Measurements from ENCODE around the gene SLCO1C1. TPM values are rescaled to one million over a fixed set of nuclear protein-coding genes. Genes with fewer than 3 reads are reported as not detected.

Gene SLCO1C1
- total and polyA plus RNA-seq, 4 donors = 0.04 to 2.2 (median 0.05) TPM; not detected in 1

GRCh38 chr12:20731274-20731673 is 36.1 kb downstream of the SLCO1C1 start:
- no peak for ATAC-seq (ENCODE audit: insufficient read depth, low FRiP score)
- H3K4me1 ChIP-seq (ENCODE audit: control insufficient read depth in 5 of 5, insufficient read depth in 5 of 5, low read length in 5 of 5) = no peaks in the 10 kb centered on the region
- H3K9me3 ChIP-seq (ENCODE audit: control insufficient read depth in 4 of 4, insufficient read depth in 3 of 4, low read length in 3 of 4) = no peaks in the 10 kb centered on the region
- TF ChIP-seq, protein P1, sequence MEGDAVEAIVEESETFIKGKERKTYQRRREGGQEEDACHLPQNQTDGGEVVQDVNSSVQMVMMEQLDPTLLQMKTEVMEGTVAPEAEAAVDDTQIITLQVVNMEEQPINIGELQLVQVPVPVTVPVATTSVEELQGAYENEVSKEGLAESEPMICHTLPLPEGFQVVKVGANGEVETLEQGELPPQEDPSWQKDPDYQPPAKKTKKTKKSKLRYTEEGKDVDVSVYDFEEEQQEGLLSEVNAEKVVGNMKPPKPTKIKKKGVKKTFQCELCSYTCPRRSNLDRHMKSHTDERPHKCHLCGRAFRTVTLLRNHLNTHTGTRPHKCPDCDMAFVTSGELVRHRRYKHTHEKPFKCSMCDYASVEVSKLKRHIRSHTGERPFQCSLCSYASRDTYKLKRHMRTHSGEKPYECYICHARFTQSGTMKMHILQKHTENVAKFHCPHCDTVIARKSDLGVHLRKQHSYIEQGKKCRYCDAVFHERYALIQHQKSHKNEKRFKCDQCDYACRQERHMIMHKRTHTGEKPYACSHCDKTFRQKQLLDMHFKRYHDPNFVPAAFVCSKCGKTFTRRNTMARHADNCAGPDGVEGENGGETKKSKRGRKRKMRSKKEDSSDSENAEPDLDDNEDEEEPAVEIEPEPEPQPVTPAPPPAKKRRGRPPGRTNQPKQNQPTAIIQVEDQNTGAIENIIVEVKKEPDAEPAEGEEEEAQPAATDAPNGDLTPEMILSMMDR (IDR thresholded peaks at IDR 0.05; ENCODE audit: control extremely low read depth, extremely low read depth) = no peak
- no peak overlapping the region for H3K27ac ChIP-seq (ENCODE audit: low read depth in 1 of 2, low read length in 1 of 2)
- H3K4me3 ChIP-seq = no peak overlapping the region
- 60 to 80% methylated on average over 1 of the region's 1 CpG for WGBS, 2 donors
- H3K27me3 ChIP-seq (ENCODE audit: control insufficient read depth in 3 of 3, insufficient read depth in 3 of 3, low read length in 2 of 3) = no peaks in the 10 kb centered on the region
- no peak overlapping the region for H3K9ac ChIP-seq (ENCODE audit: insufficient read depth in 1 of 2, low read length in 2 of 2)
- peak in 2 of 3 donors; percentile 14 to 19 for DNase-seq
- no peaks in the 10 kb centered on the region for H3K36me3 ChIP-seq (ENCODE audit: control insufficient read depth in 4 of 4, insufficient read depth in 4 of 4, low read length in 4 of 4)

- no peak for ATAC-seq (ENCODE audit: insufficient read depth, low FRiP score)
- no peak overlapping the region for H3K9ac ChIP-seq (ENCODE audit: insufficient read depth in 1 of 2, low read length in 2 of 2)
- H3K36me3 ChIP-seq (ENCODE audit: control insufficient read depth in 4 of 4, insufficient read depth in 4 of 4, low read length in 4 of 4) = peaks cover 0 to 3% (median 0%) of the 10 kb centered on the region in 4 donors
- 75 to 89% methylated on average over 1 of the region's 1 CpG for WGBS, 2 donors
- H3K9me3 ChIP-seq (ENCODE audit: control insufficient read depth in 4 of 4, insufficient read depth in 3 of 4, low read length in 3 of 4) = no peaks in the 10 kb centered on the region
- TF ChIP-seq, protein P1 (IDR thresholded peaks at IDR 0.05; ENCODE audit: control extremely low read depth, extremely low read depth) = no peak
- no peak overlapping the region for H3K27ac ChIP-seq (ENCODE audit: low read depth in 1 of 2, low read length in 1 of 2)
- no peaks in the 10 kb centered on the region for H3K27me3 ChIP-seq (ENCODE audit: control insufficient read depth in 3 of 3, insufficient read depth in 3 of 3, low read length in 2 of 3)
- no peaks in the 10 kb centered on the region for H3K4me1 ChIP-seq (ENCODE audit: control insufficient read depth in 5 of 5, insufficient read depth in 5 of 5, low read length in 5 of 5)
- no peak for DNase-seq
- no peak overlapping the region for H3K4me3 ChIP-seq
These were observed 45.8 kb downstream of the SLCO1C1 start for GRCh38 chr12:20740972-20741371.

DNA sequence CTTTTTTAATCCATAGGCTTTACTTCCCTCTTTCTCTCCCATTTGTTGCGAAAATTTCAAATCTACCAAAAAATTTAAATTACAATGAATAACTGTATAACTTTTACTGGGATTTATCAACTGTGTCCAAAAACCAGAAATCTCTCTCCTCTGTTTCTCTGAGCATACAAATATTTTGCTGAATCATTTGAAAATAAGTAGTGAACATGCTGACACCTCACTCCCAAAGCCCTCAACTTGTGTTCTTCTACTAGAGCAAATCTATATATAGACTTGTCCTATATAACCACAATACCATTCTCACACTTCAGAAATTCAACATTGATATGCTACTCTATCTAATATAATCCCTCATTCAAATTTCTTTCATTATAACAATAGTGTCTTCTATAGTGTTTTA is 53.1 kb downstream of the SLCO1C1 start:
- no peak overlapping the region for H3K9ac ChIP-seq (ENCODE audit: insufficient read depth in 1 of 2, low read length in 2 of 2)
- no peaks in the 10 kb centered on the region for H3K27me3 ChIP-seq (ENCODE audit: control insufficient read depth in 3 of 3, insufficient read depth in 3 of 3, low read length in 2 of 3)
- no peak for ATAC-seq (ENCODE audit: insufficient read depth, low FRiP score)
- no peak overlapping the region for H3K4me3 ChIP-seq
- H3K27ac ChIP-seq (ENCODE audit: low read depth in 1 of 2, low read length in 1 of 2) = no peak overlapping the region
- H3K9me3 ChIP-seq (ENCODE audit: control insufficient read depth in 4 of 4, insufficient read depth in 3 of 4, low read length in 3 of 4) = no peaks in the 10 kb centered on the region
- TF ChIP-seq, protein P1 (IDR thresholded peaks at IDR 0.05; ENCODE audit: control extremely low read depth, extremely low read depth) = no peak
- 94 to 97% methylated on average over 1 of the region's 1 CpG for WGBS, 2 donors
- no peaks in the 10 kb centered on the region for H3K4me1 ChIP-seq (ENCODE audit: control insufficient read depth in 5 of 5, insufficient read depth in 5 of 5, low read length in 5 of 5)
- DNase-seq = no peak
- H3K36me3 ChIP-seq (ENCODE audit: control insufficient read depth in 4 of 4, insufficient read depth in 4 of 4, low read length in 4 of 4) = no peaks in the 10 kb centered on the region

- ATAC-seq (ENCODE audit: insufficient read depth, low FRiP score) (no peak), DNase-seq (no peak)
- Histone ChIP-seq H3K27me3 (ENCODE audit: control insufficient read depth in 3 of 3, insufficient read depth in 3 of 3, low read length in 2 of 3) (no peaks in the 10 kb centered on the region), H3K4me3 (no peak overlapping the region), H3K36me3 (ENCODE audit: control insufficient read depth in 4 of 4, insufficient read depth in 4 of 4, low read length in 4 of 4) (no peaks in the 10 kb centered on the region), H3K4me1 (ENCODE audit: control insufficient read depth in 5 of 5, insufficient read depth in 5 of 5, low read length in 5 of 5) (no peaks in the 10 kb centered on the region), H3K9me3 (ENCODE audit: control insufficient read depth in 4 of 4, insufficient read depth in 3 of 4, low read length in 3 of 4) (no peaks in the 10 kb centered on the region), H3K27ac (ENCODE audit: low read depth in 1 of 2, low read length in 1 of 2) (no peak overlapping the region), H3K9ac (ENCODE audit: insufficient read depth in 1 of 2, low read length in 2 of 2) (no peak overlapping the region)
- 74 to 81% methylated on average over 4 of the region's 4 CpGs for WGBS, 2 donors
- TF ChIP-seq, protein P1 (IDR thresholded peaks at IDR 0.05; ENCODE audit: control extremely low read depth, extremely low read depth) = no peak
These were observed 55.9 kb downstream of the SLCO1C1 start for GRCh38 chr12:20751046-20751445.
